Measurements from ENCODE around the gene SERPINA5. TPM values are rescaled to one million over a fixed set of nuclear protein-coding genes. Genes with fewer than 3 reads are reported as not detected.

SERPINA5 gene
- total and polyA plus RNA-seq, 2 donors: 0.24 to 1.7 TPM

- H3K4me1 ChIP-seq (ENCODE audit: control insufficient read depth in 2 of 2, insufficient read depth in 2 of 2, low read length in 2 of 2): peaks cover 0 to 7% of the 10 kb centered on the region in 2 donors
- H3K4me3 ChIP-seq (ENCODE audit: low read length in 2 of 2): no peak overlapping the region
- 95% methylated on average over 7 of the region's 7 CpGs for WGBS
- no peaks in the 10 kb centered on the region for H3K9me3 ChIP-seq (ENCODE audit: control insufficient read depth in 2 of 2, insufficient read depth in 1 of 2, low read length in 1 of 2)
- DNase-seq (ENCODE audit: low read depth in 6 of 9, low spot score in 9 of 9): no peak
- no peaks in the 10 kb centered on the region for H3K27me3 ChIP-seq (ENCODE audit: control insufficient read depth in 2 of 2, insufficient read depth in 1 of 2, low read length in 1 of 2)
- no peak overlapping the region for H3K27ac ChIP-seq (ENCODE audit: low read depth in 1 of 2, low read length in 1 of 2)
- no peaks in the 10 kb centered on the region for H3K36me3 ChIP-seq (ENCODE audit: control insufficient read depth in 2 of 2, insufficient read depth in 2 of 2, low read length in 1 of 2)
Measured at GRCh38 chr14:94594441-94594840, 13.2 kb downstream of the SERPINA5 start.

GRCh38 chr14:94595912-94596311, 14.7 kb downstream of the SERPINA5 start:
- no peak for DNase-seq (ENCODE audit: low read depth in 6 of 9, low spot score in 9 of 9)
- Histone ChIP-seq H3K9me3 (ENCODE audit: control insufficient read depth in 2 of 2, insufficient read depth in 1 of 2, low read length in 1 of 2) (no peaks in the 10 kb centered on the region), H3K4me1 (ENCODE audit: control insufficient read depth in 2 of 2, insufficient read depth in 2 of 2, low read length in 2 of 2) (peaks cover 0 to 10% of the 10 kb centered on the region in 2 donors), H3K27me3 (ENCODE audit: control insufficient read depth in 2 of 2, insufficient read depth in 1 of 2, low read length in 1 of 2) (no peaks in the 10 kb centered on the region), H3K36me3 (ENCODE audit: control insufficient read depth in 2 of 2, insufficient read depth in 2 of 2, low read length in 1 of 2) (no peaks in the 10 kb centered on the region), H3K4me3 (ENCODE audit: low read length in 2 of 2) (no peak overlapping the region), H3K27ac (ENCODE audit: low read depth in 1 of 2, low read length in 1 of 2) (no peak overlapping the region)
- 70% methylated on average over 2 of the region's 2 CpGs for WGBS

- no peaks in the 10 kb centered on the region for H3K27me3 ChIP-seq (ENCODE audit: control insufficient read depth in 2 of 2, insufficient read depth in 1 of 2, low read length in 1 of 2)
- no peak overlapping the region for H3K4me3 ChIP-seq (ENCODE audit: low read length in 2 of 2)
- H3K4me1 ChIP-seq (ENCODE audit: control insufficient read depth in 2 of 2, insufficient read depth in 2 of 2, low read length in 2 of 2): peaks cover 0 to 10% of the 10 kb centered on the region in 2 donors
- no peaks in the 10 kb centered on the region for H3K9me3 ChIP-seq (ENCODE audit: control insufficient read depth in 2 of 2, insufficient read depth in 1 of 2, low read length in 1 of 2)
- no peak for DNase-seq (ENCODE audit: low read depth in 6 of 9, low spot score in 9 of 9)
- WGBS: 89% methylated on average over 9 of the region's 9 CpGs
- H3K27ac ChIP-seq (ENCODE audit: low read depth in 1 of 2, low read length in 1 of 2): no peak overlapping the region
- H3K36me3 ChIP-seq (ENCODE audit: control insufficient read depth in 2 of 2, insufficient read depth in 2 of 2, low read length in 1 of 2): no peaks in the 10 kb centered on the region
Measured at GRCh38 chr14:94596361-94596760, 15.1 kb downstream of the SERPINA5 start.

GRCh38 chr14:94597788-94598187, 16.6 kb downstream of the SERPINA5 start:
- H3K4me3 ChIP-seq (ENCODE audit: low read length in 2 of 2): no peak overlapping the region
- no peak overlapping the region for H3K27ac ChIP-seq (ENCODE audit: low read depth in 1 of 2, low read length in 1 of 2)
- H3K27me3 ChIP-seq (ENCODE audit: control insufficient read depth in 2 of 2, insufficient read depth in 1 of 2, low read length in 1 of 2): no peaks in the 10 kb centered on the region
- H3K9me3 ChIP-seq (ENCODE audit: control insufficient read depth in 2 of 2, insufficient read depth in 1 of 2, low read length in 1 of 2): no peaks in the 10 kb centered on the region
- H3K4me1 ChIP-seq (ENCODE audit: control insufficient read depth in 2 of 2, insufficient read depth in 2 of 2, low read length in 2 of 2): peaks cover 0 to 10% of the 10 kb centered on the region in 2 donors
- H3K36me3 ChIP-seq (ENCODE audit: control insufficient read depth in 2 of 2, insufficient read depth in 2 of 2, low read length in 1 of 2): no peaks in the 10 kb centered on the region
- DNase-seq (ENCODE audit: low read depth in 6 of 9, low spot score in 9 of 9): no peak
- 93% methylated on average over 5 of the region's 5 CpGs for WGBS

- Histone ChIP-seq H3K9me3 (ENCODE audit: control insufficient read depth in 2 of 2, insufficient read depth in 1 of 2, low read length in 1 of 2) (no peaks in the 10 kb centered on the region), H3K36me3 (ENCODE audit: control insufficient read depth in 2 of 2, insufficient read depth in 2 of 2, low read length in 1 of 2) (no peaks in the 10 kb centered on the region), H3K27ac (ENCODE audit: low read depth in 1 of 2, low read length in 1 of 2) (peak overlapping the region in 1 of 2 donors; percentile 53), H3K4me3 (ENCODE audit: low read length in 2 of 2) (no peak overlapping the region), H3K4me1 (ENCODE audit: control insufficient read depth in 2 of 2, insufficient read depth in 2 of 2, low read length in 2 of 2) (peaks cover 0 to 10% of the 10 kb centered on the region in 2 donors), H3K27me3 (ENCODE audit: control insufficient read depth in 2 of 2, insufficient read depth in 1 of 2, low read length in 1 of 2) (no peaks in the 10 kb centered on the region)
- 88% methylated on average over 7 of the region's 7 CpGs for WGBS
- DNase-seq (ENCODE audit: low read depth in 6 of 9, low spot score in 9 of 9): no peak
Measured at GRCh38 chr14:94598506-94598815, 17.2 kb downstream of the SERPINA5 start.

GRCh38 chr14:94598816-94599655, 17.8 kb downstream of the SERPINA5 start:
- Histone ChIP-seq H3K27me3 (ENCODE audit: control insufficient read depth in 2 of 2, insufficient read depth in 1 of 2, low read length in 1 of 2) (no peaks in the 10 kb centered on the region), H3K9me3 (ENCODE audit: control insufficient read depth in 2 of 2, insufficient read depth in 1 of 2, low read length in 1 of 2) (no peaks in the 10 kb centered on the region), H3K27ac (ENCODE audit: low read depth in 1 of 2, low read length in 1 of 2) (peak overlapping the region in 1 of 2 donors; percentile 53), H3K4me1 (ENCODE audit: control insufficient read depth in 2 of 2, insufficient read depth in 2 of 2, low read length in 2 of 2) (peaks cover 0 to 10% of the 10 kb centered on the region in 2 donors), H3K4me3 (ENCODE audit: low read length in 2 of 2) (no peak overlapping the region), H3K36me3 (ENCODE audit: control insufficient read depth in 2 of 2, insufficient read depth in 2 of 2, low read length in 1 of 2) (no peaks in the 10 kb centered on the region)
- DNase-seq (ENCODE audit: low read depth in 6 of 9, low spot score in 9 of 9): peak in 1 of 9 donors; percentile 4
- 76% methylated on average over 11 of the region's 11 CpGs for WGBS

- 25% methylated on average over 3 of the region's 3 CpGs for WGBS
- DNase-seq (ENCODE audit: low read depth in 6 of 9, low spot score in 9 of 9): no peak
Measured at GRCh38 chr14:94599656-94600004, 18.4 kb downstream of the SERPINA5 start.

GRCh38 chr14:94600148-94600545, 18.9 kb downstream of the SERPINA5 start:
- Histone ChIP-seq H3K27me3 (ENCODE audit: control insufficient read depth in 2 of 2, insufficient read depth in 1 of 2, low read length in 1 of 2) (no peaks in the 10 kb centered on the region), H3K36me3 (ENCODE audit: control insufficient read depth in 2 of 2, insufficient read depth in 2 of 2, low read length in 1 of 2) (no peaks in the 10 kb centered on the region), H3K9me3 (ENCODE audit: control insufficient read depth in 2 of 2, insufficient read depth in 1 of 2, low read length in 1 of 2) (no peaks in the 10 kb centered on the region), H3K27ac (ENCODE audit: low read depth in 1 of 2, low read length in 1 of 2) (no peak overlapping the region), H3K4me1 (ENCODE audit: control insufficient read depth in 2 of 2, insufficient read depth in 2 of 2, low read length in 2 of 2) (peaks cover 0 to 10% of the 10 kb centered on the region in 2 donors), H3K4me3 (ENCODE audit: low read length in 2 of 2) (no peak overlapping the region)
- 86% methylated on average over 11 of the region's 11 CpGs for WGBS
- no peak for DNase-seq (ENCODE audit: low read depth in 6 of 9, low spot score in 9 of 9)

More at GRCh38 chr14:94599656-94600004, 18.4 kb downstream of the SERPINA5 start:
- peaks cover 0 to 10% of the 10 kb centered on the region in 2 donors for H3K4me1 ChIP-seq (ENCODE audit: control insufficient read depth in 2 of 2, insufficient read depth in 2 of 2, low read length in 2 of 2)
- no peaks in the 10 kb centered on the region for H3K27me3 ChIP-seq (ENCODE audit: control insufficient read depth in 2 of 2, insufficient read depth in 1 of 2, low read length in 1 of 2)
- no peak overlapping the region for H3K4me3 ChIP-seq (ENCODE audit: low read length in 2 of 2)
- no peaks in the 10 kb centered on the region for H3K9me3 ChIP-seq (ENCODE audit: control insufficient read depth in 2 of 2, insufficient read depth in 1 of 2, low read length in 1 of 2)
- no peaks in the 10 kb centered on the region for H3K36me3 ChIP-seq (ENCODE audit: control insufficient read depth in 2 of 2, insufficient read depth in 2 of 2, low read length in 1 of 2)
- no peak overlapping the region for H3K27ac ChIP-seq (ENCODE audit: low read depth in 1 of 2, low read length in 1 of 2)

- no peak for DNase-seq (ENCODE audit: low read depth in 6 of 9, low spot score in 9 of 9)
- H3K27ac ChIP-seq (ENCODE audit: low read depth in 1 of 2, low read length in 1 of 2): no peak overlapping the region
- no peak overlapping the region for H3K4me3 ChIP-seq (ENCODE audit: low read length in 2 of 2)
- no peaks in the 10 kb centered on the region for H3K9me3 ChIP-seq (ENCODE audit: control insufficient read depth in 2 of 2, insufficient read depth in 1 of 2, low read length in 1 of 2)
- peaks cover 0 to 10% of the 10 kb centered on the region in 2 donors for H3K4me1 ChIP-seq (ENCODE audit: control insufficient read depth in 2 of 2, insufficient read depth in 2 of 2, low read length in 2 of 2)
- H3K36me3 ChIP-seq (ENCODE audit: control insufficient read depth in 2 of 2, insufficient read depth in 2 of 2, low read length in 1 of 2): no peaks in the 10 kb centered on the region
- WGBS: 45% methylated on average over 6 of the region's 6 CpGs
- no peaks in the 10 kb centered on the region for H3K27me3 ChIP-seq (ENCODE audit: control insufficient read depth in 2 of 2, insufficient read depth in 1 of 2, low read length in 1 of 2)
Measured at GRCh38 chr14:94601884-94602391, 20.7 kb downstream of the SERPINA5 start.
